ENCODE results near the gene FCHSD2.
"Not testable (repeated sequence)": the region's sequence is repeated elsewhere in the genome, so short reads cannot be mapped to it uniquely, and the experiment has no call there.

FCHSD2 gene

DNA sequence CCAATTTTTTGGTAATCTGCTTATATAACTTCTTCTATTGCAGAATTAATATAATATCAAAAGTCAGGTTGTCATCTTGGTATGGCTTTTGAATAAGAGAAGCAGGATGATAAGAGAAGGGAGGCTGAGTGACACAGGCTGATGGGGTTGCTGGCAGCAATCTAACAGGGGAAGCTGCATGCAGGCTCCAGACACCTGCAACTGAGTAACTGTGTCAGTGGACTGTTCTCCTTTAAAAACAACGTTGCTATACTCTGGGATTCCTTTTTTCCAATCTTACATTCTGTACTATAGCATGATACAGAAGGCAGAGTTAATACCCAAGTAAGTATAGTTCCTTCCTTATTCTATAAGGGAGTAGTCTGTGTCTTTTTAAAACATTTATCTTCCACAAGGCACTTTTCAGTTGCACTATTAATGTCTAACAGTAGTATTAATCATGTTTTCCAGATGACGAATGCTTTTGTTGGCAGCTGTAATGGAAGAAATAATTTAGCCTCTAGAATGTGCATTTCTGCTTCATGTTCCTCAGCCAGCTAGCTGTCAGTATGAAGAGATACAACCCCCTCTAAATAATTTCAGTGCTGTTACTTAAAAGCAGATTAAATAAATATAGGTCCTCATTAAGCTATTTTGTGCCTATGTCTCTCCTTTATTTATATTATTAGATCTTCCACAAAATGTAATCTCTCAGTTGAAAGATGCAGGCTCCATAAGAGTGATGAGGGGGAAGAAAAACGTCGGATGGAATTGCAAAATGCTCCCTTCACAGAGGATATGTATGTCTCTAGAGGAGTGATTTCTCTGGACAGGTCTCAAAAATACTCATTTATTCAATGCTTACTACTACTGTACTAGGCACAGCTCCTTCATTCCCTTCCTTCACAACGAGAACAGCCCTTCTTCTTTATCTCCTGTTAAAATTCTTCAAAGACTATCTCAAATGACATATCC is 277.1 kb downstream of the FCHSD2 start:
- no peak for DNase-seq (ENCODE audit: low read depth)

DNA sequence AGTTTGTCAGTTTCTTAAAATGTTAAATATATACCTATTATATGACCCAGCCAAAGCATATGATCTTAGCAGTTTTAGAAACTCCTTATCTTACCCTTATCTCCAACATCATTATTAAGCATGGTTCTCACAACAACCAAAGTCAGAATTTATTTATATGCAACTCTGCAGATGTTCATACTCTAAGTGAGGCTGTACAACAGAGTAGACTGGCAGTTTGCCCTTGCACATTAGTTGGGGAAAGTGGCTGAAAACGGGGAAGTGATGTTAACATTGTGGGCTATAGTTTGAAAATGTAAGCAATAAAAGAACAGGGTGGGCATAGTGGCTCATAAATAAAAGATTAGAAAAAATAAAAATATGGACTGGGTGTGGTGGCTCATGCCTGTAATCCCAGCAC is 278.2 kb downstream of the FCHSD2 start:
- DNase-seq (ENCODE audit: low read depth), result no peak

DNA sequence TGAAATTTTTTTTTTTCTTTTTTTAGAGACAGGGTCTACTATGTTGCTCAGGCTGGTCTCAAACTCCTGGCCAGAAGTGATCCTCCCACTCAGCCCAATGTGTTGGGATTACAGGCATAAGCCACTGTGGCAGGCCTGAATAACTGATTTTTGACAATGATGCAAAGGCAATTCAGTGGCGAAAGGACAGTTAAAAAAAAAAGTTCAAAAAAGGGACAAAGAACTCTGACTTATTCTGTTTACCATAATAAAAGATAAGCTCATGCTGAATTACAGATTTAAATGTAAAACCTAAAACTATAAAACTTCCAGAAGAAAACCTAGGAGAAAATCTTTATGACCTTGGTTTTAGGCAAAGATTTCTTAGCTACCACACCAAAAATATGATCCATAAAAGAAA is 279.0 kb downstream of the FCHSD2 start:
- DNase-seq (ENCODE audit: low read depth), result no peak

DNA sequence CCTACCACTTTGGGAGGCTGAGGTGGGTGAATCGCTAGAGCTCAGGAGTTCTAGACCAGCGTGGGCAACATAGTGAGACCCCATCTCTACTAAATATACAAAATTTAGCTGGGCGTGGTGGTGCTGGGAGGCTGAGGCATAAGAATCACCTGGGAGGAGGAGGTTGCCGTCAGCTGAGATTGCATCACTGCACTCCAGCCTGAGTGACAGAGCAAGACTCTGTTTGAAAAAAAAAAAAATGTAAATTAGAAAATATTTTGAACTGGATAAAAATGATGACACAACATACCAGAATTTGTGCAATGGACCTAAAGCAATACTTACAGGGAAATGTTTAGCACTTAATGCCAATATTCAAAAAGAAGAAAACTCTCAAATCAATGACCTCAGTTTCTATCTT is 281.5 kb downstream of the FCHSD2 start:
- DNase-seq (ENCODE audit: low read depth), result no peak

DNA sequence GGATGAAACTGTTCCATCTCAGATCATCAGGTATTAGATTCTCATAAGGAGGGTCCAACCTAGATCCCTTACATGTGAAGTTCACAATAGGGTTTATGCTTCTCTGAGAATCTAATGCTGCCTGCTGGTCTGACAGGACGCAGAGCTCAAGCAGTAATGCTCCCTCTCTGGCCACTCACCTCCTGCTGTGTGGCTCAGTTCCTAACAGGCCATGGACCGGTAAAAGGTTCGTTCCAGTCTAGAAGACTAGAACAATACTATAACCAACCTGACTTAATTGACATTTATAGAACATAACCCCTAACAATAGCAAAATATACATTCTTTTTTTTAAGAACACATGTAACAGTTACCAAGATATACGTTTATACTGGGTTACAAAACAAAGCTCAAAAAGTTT is 282.1 kb downstream of the FCHSD2 start:
- no peak for DNase-seq (ENCODE audit: low read depth)

DNA sequence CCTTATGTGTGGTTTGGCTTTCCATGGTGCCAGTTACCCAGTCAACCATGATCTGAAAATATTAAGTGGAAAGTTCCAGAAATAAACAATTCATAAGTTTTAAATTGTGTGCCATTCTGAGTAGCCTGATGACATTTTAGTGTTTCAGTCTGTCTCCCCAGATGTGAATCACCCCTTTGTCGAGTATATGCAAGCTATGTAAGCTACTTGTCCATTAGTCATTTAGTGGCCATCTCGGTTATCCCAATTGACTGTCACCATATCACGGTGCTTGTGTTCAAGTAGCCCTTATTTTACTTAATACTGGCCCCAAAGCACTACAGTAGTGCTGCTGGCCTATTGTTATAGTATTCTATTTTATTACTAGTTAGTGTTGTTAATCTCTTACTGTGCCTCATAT is 283.0 kb downstream of the FCHSD2 start:
- no peak for DNase-seq (ENCODE audit: low read depth)

DNA sequence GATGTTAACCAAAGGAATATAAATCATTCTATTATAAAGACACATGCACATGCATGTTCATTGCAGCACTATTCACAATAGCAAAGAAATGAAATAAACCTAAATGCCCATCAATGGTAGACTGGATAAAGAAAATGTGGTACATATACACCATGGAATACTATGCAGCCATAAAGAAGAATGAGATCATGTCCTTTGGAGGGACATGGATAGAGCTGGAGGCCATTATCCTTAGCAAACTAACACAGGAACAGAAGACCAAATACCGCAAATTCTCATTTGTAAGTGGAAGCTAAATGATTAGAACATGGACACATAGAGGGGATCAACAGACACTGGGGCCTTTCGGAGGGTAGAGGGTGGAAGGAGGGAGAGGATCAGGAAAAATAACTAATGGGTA is 283.9 kb downstream of the FCHSD2 start:
- DNase-seq (ENCODE audit: low read depth), result not testable (repeated sequence)

DNA sequence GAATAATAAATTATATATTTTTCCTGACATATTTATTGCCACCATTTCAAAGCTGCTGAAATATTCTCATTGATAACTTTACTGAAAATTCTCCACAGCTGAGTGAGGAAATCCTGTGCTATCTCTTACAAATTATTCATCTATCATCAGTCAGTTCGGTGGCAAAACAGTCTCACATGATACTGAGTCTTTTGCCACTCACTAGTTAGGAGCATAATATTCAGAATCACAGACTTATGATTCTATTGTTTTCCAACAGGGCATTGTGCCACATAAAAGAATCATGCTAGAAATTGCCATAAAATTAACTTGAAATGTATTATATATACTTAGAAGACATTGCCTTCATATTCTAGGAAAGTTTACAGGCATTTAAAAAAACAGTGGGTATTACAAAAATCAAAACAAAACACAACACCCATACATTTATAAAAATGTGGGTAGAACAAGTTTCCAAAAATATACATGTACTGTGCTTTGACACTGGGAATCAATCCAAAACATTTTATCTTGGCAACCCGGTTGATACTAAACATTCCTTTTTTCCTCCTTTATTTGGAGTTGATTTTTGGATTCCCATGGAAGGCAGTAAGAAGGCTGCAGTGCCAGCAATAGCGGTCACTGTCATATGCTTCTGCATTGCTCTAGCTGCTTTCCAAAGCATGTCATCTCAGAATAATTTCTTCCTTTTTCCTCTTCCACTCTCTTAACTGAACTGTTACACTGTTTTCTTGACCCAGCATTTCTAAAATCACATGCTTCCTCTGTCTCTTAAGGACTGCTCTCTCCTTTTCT is 285.4 kb downstream of the FCHSD2 start:
- DNase-seq (ENCODE audit: low read depth), result no peak

DNA sequence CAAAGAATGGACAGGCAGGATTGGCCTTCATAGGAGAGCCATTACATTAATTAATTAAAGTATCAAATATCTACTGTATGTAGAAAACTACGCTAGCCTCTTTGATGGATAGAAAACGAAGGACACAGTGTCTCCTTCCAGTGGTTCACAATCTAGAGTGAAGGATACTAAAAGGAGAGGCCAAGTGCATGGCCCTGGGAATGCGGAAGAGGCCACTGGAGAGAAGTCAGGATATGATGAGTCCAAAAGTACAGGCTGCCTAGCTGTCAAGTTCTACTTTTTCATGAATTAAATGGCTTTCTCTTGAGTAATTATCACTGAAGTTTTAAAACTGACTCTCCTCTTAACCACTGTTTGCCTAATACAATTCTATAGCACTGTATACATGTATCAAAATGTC is 286.1 kb downstream of the FCHSD2 start:
- no peak for DNase-seq (ENCODE audit: low read depth)

DNA sequence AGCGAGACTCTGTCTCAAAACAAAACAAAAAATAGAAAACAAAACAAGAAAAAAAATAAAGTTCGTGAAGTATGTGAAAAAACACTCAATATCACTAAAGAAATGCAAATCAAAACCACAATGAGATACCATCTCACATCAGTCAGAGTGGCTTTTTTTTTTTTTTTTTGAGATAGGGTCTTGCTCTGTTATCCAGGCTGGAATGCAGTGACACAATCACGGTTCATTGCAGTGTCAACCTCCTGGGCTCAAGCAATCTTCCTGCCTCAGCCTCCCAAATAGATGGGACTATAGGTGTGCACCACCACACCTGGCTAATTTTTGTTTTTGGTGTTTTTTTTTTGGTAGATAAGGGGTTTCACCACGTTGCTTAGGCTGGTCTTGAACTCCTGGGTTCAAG is 290.4 kb downstream of the FCHSD2 start:
- DNase-seq (ENCODE audit: low read depth), result no peak

DNA sequence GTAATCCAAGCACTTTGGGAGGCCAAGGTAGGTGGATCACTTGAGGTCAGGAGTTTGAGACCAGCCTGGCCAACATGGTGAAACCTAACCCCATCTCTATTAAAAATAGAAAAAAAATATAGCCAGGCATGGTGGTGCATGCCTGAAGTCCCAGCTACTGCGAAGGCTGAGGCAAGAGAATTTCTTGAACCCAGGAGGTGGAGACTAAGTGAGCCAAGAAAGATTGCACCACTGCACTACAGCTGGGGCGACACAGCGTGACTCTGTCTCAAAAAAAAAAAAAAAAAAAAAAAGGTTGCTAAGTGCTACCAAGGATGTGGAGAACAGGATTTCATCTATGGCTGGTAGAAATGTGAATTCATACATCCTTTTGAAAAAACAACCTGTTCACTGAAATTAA is 291.3 kb downstream of the FCHSD2 start:
- DNase-seq (ENCODE audit: low read depth), result no peak

DNA sequence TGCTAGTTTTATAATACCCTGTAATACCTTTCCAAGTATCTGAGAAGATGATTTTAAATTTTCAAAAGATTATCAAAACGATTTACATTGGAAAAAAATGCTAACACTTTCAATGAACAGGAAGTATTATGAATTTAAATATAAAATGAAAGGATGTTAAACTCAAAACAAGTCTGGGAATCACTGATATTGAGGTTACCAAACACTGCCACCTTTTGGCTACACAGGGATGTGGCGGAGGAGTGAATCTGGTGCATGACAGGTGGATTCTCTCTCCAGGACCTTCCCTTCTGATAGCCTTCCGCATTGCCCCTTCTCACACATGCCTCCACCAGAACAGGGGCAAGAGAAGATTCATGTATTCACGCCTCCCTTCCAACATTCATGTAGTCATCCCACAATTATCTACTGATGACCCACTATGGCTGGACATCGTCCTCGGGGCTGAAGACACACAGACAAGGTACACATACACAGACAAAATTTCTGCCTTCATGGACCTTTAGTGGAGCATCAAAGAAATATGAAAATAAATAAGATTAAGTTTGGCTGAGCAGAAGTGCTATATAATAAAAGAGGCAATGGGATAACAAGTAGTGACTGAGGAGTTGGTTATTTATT is 293.2 kb downstream of the FCHSD2 start:
- DNase-seq (ENCODE audit: low read depth), result no peak

DNA sequence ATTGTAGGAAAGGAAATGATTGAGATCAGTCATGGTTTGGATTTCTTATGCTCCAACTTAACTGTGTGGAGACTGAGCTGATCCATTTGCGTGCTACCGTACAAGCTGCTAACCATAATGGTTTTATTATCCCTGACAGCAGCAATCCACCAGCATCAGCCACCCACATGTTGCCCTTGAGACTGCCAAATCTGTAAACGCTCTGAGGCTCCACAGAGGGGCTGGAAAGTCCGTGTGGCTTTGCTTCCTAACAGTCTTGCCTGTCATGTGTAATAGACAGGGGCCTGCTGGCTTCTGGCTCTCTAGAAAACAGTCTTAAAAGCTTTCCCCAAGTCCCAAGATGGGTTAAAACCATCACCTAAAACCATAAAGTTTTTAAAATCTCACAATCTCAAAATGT is 297.8 kb downstream of the FCHSD2 start:
- no peak for DNase-seq (ENCODE audit: low read depth)

DNA sequence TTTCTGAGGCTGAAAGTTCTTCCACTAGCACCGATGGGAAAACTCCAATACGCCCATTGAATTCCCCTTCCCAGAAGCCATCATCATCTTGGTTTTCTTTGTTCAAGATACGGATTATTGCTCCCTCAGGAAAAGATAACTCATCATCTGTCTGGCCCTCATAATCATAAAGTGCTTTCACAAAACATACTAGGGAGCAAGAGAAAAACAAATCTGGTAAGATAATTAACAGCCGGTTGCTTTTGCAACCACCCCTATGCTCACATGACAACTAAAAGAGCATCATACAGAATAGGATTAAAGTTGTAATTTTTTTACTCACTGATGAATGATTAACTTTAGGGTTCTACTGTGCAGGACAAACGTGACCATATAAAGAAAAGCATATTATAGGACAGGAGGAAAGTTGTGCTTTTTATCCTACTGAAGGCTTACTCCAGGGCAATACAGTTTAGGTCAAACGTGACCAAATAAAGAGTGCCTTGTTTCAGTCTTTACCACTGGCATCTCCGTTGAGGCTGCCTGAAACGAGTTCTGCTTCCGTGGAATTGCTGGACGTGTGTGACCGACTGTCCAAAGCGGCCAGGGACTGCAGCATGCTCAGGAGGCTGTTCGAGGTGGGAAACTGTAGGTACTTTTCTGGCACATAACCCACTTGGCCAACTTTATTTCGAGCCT is 299.3 kb downstream of the FCHSD2 start:
- DNase-seq (ENCODE audit: low read depth), result no peak

DNA sequence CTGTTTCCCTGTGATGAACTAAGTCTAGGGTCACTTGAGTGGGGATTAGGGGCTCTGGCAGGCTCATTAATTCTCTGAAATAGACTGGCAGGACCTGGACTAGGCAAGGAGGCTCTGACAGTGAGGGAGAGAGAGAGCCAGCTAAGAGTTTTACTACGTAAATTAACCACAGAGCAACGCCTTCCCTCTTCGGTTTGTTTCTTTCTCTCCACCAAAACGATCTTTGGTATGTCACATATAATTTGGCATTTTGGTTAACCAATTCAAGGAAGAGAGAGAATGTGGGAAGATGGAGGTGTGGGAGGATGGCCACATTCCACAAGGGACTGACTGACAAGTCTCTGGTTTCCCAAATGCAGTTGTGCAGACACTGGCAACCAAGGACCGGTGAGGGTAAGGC is 300.0 kb downstream of the FCHSD2 start:
- no peak for DNase-seq (ENCODE audit: low read depth)

DNA sequence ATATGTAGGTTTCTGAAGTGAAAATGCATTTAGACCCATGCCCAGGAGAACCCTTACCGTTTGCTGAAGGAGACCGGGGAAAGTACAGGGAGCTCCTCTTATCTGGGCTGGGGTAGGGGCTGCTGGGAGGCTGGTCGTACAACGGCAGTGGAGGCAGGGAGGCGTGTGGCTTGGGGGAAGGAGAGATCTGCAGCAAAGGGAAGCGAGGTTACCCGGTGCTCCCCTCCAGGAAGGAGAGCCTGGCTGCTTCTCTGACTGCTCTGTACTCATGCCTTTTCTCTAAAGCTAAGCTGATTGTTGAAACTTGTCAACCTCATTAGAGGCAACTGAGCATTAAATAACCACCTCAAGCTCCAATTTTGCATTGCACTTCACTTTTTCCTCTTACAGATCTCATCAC is 300.7 kb downstream of the FCHSD2 start:
- DNase-seq (ENCODE audit: low read depth), result no peak

DNA sequence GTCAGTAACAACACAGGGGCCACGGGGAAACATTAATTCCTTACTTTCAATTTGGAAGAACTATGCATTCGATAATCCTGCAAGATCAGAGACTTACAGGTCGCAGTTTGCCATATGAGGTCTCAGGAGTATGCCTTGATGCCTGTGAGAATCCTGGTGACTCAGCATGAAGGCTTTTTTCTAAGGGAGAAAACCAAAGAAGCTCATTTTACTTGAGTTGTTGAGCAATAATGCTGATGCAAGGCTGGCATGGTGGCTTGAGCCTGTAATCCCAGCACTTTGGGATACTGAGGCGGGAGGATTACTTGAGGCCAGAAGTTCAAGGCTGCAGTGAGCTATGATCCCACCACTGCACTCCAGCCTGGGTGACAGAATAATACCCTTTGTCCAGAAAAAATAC is 301.3 kb downstream of the FCHSD2 start:
- no peak for DNase-seq (ENCODE audit: low read depth)

DNA sequence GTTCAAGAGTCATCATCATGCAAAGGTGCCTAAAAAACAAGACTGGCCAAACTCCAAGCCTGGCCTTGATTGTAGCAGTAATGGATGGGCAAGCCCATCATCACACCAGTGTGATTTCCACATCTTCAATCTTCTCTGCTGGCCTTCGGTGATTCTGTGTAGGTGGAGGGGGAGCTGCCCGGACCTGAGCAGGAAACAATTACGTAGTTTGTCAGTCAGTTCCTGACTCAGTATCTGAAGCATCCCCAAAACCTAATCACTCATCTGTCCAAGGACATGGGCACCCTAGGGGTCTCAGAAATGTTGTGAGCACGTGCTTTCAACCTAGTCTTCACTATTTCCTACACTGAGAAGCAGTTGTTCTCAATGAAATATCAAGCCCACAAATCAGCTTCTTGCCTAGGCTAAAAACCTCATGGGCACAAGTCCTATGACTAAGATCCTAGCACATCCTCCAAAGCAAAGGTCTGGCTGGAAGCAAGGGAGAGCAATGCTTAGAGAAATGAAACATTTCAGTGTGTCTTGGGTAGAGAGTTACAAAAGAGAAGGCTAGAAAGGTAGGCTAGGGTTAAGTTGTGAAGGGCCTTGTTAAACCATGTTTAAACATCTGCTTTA is 303.3 kb downstream of the FCHSD2 start:
- no peak for DNase-seq (ENCODE audit: low read depth)

DNA sequence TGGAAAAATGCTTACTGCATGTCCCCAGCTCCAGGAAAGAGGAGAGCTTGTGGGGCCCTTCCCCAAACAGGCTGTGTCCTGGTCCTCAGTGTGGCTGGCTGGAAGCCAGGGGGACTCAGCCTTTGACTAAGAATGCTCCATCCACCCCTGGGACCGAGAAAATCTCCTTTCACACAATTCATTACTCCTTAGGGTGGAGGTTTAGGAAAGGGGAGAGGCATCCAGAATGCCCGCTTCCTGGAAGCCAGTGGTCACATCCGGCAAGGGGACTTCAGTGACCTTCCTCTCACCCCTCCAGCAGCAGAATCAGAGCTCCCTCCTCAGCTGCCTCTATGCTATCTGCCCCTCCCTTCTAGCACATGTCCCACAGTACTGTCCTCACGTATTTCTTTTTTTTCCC is 306.0 kb downstream of the FCHSD2 start:
- DNase-seq (ENCODE audit: low read depth), result no peak

DNA sequence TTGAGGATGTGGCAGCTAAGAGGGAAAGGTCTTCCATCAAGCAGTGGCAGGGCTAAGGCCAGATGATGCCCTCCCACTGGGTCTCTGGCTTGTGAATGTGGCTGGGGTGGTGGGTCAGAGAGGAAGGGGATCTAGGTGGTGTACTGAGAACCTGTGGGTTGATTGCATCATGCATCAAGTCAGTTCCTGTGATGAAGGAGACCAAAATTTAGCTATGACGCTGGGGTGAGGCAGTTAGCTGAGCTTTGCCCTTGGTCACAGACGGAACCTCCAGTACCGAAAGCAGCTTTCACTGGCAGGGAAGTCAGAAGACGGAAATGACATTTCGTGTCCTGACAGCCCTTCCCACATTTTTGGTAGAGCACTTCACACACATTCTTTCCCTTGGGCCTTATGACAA is 307.2 kb downstream of the FCHSD2 start:
- DNase-seq (ENCODE audit: low read depth), result no peak

DNA sequence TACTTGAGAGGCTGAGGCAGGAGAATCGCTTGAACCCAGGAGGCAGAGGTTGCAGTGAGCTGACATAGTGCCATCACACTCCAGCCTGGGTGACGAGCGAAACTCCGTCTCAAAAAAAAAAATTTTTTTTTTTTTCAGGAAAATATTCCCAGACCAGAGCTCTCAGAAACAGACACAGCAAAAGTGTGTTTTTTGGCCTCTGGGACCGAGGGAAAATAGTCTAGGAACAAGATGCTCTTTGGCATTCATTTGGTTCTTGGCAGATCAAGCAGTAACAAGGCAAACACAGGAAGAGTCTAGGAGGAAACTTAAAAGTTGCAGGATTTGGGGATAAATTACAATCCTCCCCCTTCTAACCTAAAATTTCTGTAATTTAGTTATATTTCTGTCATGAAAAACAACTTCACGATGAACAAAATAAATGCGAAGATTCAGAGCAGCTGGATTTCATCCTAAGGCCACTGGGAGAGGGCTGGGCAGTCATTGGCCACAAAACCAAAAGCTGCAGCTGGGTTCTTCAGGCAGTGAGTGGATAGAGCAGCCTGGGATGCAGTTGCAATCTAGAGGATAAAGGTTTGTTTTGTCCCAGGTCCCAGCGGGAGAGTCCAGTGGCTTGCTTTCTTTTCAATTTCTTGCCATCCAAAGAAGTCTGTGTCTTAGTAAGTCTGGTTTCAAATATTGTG is 308.2 kb downstream of the FCHSD2 start:
- DNase-seq (ENCODE audit: low read depth), result no peak
